H1 (cell line): Measurements from ENCODE around the gene TDRD9. TPM values are rescaled to one million over a fixed set of nuclear protein-coding genes. Genes with fewer than 3 reads are reported as not detected.

Experiments used
- CBX5 ChIP-seq: fragments of 300-800, 300-1000 bp; sonication (generic); IDR thresholded peaks from 2 replicates; pipeline ENCODE4 v1.7.1; 2016; ENCODE audit warnings: antibody characterized with exemption, low read length, low read depth
- CHD2 ChIP-seq: IDR thresholded peaks from 2 replicates; pipeline ENCODE4 v1.6.1; 2012; ENCODE audit warnings: low read length, improper control_type of control experiment
- CTBP2 ChIP-seq: IDR thresholded peaks from 2 replicates; pipeline ENCODE4 v1.7.0; 2011; ENCODE audit warnings: borderline replicate concordance, mild to moderate bottlenecking, moderate library complexity, mixed read lengths, low read length; ENCODE audit not compliant: insufficient read depth, insufficient read length
- EGR1 ChIP-seq: IDR thresholded peaks from 2 replicates; pipeline ENCODE4 v1.6.1; 2011; ENCODE audit warnings: low read depth, low read length, borderline replicate concordance
- HDAC6 ChIP-seq: IDR thresholded peaks from one replicate; pipeline ENCODE4 v1.7.1; 2012; ENCODE audit warnings: low read depth, mild to moderate bottlenecking, inconsistent platforms, low read length, moderate library complexity
- NRF1 ChIP-seq: IDR thresholded peaks from 2 replicates; pipeline ENCODE4 v1.6.1; 2011; ENCODE audit warnings: mild to moderate bottlenecking, low read depth, low read length, improper control_type of control experiment
- RBBP5 ChIP-seq: IDR thresholded peaks from 2 replicates; pipeline ENCODE4 v1.7.1; 2012; ENCODE audit warnings: low read depth, mild to moderate bottlenecking, inconsistent platforms, low read length, moderate library complexity, borderline replicate concordance
- ZNF274 ChIP-seq: IDR thresholded peaks from 2 replicates; pipeline ENCODE4 v1.7.0; 2012; ENCODE audit warnings: low read length, borderline replicate concordance; ENCODE audit errors: extremely low read depth
- polyA plus RNA-seq, 7 experiments: library from polyadenylated mRNA; depleted of rRNA in 3 of 7; stranded (reverse) in 5 of 7; unstranded in 2 of 7; fragments of >200 nt in 5 of 7; fragments of 200-250 nt in 2 of 7; gene quantifications; 1 replicate in 5 of 7; 2 replicates in 1 of 7; 4 replicates in 1 of 7; pipeline versions ENCODE4 v1.2.1 to v1.2.3, GENCODE V29; 2011 to 2013; ENCODE audit warnings: missing spikeins in 2 of 7, mixed read lengths in 2 of 7
- total RNA-seq: library from RNA; stranded (reverse); fragmentation: NEBNext Ultra II Directional; extraction: Animal tissue kit (Norgen Biotek cat#: 25700); gene quantifications from 2 replicates; pipeline ENCODE4 v1.2.1, GENCODE V29; 2021

The TDRD9 gene
- total and polyA plus RNA-seq, 2 of the 8 experiments (the other 6 are each of a cell fraction or from before 2014, with no cell fraction given): not detected

DNA sequence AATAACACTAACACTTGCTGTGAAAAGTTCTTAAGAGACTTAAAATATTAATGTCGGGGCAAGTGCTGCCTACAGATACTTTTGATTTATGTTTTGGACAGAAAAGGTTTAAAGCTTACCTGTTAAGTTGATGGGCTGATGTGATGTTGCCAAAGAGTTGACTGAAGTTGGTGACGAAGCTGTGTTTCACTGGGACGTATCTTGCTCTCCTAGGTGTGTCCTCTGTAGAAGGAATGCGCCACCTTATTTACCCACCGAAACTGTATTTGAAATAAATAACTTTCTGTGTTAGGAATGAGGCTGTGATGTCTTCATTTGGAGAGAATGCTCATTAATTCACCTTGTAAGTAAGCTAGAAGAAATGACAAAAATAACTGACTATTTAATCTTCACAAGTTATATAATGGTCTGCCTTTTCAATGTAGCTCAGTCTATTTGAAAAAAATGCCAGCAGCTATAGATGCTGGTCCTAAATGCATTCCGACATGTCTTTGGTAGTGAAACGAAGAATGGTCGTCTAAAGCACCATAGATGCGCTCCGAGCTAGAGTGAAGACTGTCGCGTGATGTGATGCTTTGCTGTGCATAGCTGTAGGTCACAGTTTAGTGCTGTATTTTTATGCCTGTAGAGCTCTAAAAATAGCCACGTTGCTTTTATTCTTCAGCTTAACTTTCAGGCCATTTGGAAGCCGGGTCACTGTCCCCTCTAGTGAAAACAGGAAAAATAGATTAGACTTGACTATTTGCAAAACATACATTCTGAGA lies 13.9 kb downstream of the TDRD9 start, which contains the start of gene RD3L (continued):
- TF ChIP-seq CTBP2 (no peak), HDAC6 (no peak), CHD2 (no peak), CBX5 (no peak), ZNF274 (no peak), RBBP5 (no peak), EGR1 (no peak), NRF1 (no peak)
